GM11168 (cell line): ENCODE results near the gene KDM1A.
"Not testable (repeated sequence)": the region's sequence is repeated elsewhere in the genome, so short reads cannot be mapped to it uniquely, and the experiment has no call there.

Experiments
- in situ Hi-C: fragments of 300-500 bp; cut with MboI; formaldehyde crosslinking; loops from one replicate; pipeline ENCODE4 v1.12.0; 2022; ENCODE audit warnings: low sequenced_read_pairs; ENCODE audit not compliant: unreplicated experiment

Gene KDM1A

DNA sequence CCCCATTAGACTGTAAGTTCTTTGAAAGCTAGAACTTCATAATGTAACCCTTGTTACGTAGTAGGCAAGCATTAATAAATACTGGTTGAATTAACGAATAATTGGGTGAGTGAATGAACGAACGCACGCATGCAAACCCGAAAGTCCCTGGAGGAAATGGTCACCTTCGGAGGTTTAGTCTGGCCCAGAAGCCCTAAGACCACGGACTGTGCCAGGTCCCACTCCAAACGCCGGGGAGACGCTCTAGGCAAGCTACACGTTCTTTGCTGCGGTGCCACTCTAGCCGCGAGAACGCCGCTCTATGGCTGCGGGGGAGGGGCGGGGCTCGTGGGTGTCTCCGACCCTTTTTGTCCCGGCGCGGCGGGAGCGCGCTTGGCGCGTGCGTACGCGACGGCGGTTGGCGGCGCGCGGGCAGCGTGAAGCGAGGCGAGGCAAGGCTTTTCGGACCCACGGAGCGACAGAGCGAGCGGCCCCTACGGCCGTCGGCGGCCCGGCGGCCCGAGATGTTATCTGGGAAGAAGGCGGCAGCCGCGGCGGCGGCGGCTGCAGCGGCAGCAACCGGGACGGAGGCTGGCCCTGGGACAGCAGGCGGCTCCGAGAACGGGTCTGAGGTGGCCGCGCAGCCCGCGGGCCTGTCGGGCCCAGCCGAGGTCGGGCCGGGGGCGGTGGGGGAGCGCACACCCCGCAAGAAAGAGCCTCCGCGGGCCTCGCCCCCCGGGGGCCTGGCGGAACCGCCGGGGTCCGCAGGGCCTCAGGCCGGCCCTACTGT, at the start of gene KDM1A:
KDM1A (plus strand) TSS at position 375 of the 769 bp plus-strand sequence; CDS start at position 504, 129 bp downstream.
- in situ Hi-C loops = no loop called here

DNA sequence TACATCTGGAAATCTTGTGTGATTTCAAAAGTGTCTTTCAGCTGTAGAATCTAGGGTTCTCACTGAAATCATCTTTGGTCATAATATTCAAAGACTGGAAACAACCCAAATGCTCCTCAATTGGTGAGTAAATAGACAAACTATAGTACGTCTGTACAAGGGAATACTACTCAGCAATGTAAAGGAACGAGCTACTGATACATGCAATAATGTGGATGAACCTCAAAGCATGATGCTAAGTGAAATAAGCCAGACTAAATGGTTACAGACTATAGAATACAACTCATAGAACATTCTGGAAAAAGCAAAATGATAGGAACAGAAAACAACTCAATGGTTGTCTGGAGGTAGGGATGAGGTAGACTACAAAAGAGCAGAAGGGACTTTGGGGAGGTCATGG, 49.2 kb upstream of the KDM1A start:
- in situ Hi-C loops = loop anchor here (10.0 kb wide), 1 partner anchor 215 kb away; no protein-coding TSS in a partner anchor

DNA sequence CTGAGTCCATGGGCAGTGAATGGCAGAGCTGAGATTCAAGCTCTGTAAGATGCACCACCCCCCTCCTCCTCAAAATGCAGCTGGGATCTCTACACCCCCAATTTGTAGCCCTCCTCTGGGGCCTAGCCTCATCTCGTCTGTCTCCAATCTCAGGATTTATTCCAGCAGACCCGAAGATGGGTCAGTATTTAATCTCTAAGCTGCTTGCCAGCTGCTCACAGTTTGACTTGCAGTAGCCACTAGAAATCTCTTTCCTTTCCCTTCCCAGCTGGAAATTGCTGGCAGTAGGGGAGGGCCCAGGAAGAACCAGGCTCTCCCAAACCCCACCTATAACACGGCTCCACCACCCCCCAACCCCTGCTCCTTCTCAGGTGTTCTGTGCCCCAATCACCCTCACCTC, 48.1 kb upstream of the KDM1A start:
- in situ Hi-C loops = loop anchor here (10.0 kb wide), 1 partner anchor 214 kb away; no protein-coding TSS in a partner anchor

DNA sequence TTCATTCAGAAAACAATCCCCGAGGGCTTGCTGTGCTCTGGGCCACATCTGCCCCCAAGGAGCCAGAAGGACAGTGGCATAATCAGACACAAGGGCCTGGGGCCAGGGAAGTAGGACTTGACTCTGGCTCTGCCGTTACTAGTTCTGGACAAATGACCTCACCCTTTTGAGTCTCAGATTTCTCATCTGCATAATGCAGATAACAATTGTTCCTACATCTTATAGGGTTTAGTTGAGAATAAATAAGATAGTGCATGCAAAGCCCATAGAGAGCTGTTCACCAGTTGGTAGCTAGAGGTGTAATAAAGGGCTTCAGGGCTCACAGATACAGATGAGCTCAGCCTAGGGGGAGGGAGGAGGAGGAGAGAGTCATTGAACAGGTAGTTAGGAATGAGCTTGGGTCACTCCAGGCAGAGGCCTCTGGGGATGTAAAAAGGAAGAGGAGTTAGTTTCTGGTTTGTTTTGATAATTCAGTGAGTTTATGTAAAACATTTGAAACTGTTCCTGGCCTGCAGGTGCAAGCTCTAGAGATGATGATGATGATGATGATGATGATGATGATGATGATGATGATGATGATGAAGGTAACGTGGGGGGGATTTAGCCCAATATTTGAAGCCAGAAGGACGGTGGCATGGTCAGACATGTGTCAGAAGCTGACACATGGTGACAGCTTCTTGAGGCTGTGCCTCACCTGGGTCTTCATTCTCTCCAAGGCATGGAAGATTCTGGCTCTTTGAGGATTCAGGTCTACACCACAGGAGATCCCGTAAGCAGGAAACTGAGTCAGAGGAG, 47.5 kb upstream of the KDM1A start:
- in situ Hi-C loops = loop anchor here (10.0 kb wide), 1 partner anchor 213 kb away; no protein-coding TSS in a partner anchor

DNA sequence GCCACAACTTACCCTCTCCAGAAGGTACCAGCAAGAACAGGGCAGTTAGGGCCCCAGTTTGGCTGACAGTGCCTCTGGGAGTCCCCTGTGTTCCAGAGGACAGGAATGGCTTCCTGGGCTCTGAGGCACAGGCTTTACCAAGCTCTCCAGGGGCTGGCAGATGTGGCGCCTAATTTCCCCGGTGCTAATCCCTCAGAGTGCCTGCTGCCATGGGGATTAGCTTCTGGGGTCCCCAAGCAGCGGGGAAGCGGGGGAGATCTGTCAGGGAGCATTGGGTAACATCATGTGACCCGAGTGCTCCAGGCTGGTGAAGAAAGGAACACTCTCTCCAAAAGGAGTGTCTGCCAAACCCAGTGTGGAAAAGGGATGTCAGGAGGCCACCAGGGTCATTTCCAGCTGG, 46.5 kb upstream of the KDM1A start, which contains the start of gene LACTBL1:
LACTBL1 (minus strand) TSS at position 107 of the 400 bp plus-strand sequence. CDS start 550 bp downstream, outside the sequence.
- in situ Hi-C loops = loop anchor here (10.0 kb wide), 1 partner anchor 212 kb away; no protein-coding TSS in a partner anchor

DNA sequence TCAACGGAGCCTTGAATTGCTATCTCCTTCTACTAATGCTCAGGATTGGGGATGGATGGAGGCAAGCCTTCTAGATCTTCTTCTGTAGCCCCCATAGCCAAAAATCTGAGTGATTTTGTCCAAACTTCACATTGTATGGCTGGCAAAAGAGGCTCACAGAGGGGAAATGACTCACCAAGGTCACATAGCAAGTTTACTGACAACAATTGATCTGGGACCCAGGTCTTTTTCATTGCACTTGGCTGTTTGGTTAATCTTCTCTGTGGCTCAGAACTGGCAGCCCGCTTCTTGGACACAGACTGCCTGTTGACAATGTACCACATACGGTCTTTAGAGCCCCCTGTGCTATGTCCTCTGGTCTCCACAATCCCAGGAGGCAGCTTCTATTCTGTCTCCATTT, 43.6 kb upstream of the KDM1A start:
- in situ Hi-C loops = loop anchor here (5.0 to 10.0 kb wide), 2 partner anchors 97 to 209 kb away; no protein-coding TSS in a partner anchor

DNA sequence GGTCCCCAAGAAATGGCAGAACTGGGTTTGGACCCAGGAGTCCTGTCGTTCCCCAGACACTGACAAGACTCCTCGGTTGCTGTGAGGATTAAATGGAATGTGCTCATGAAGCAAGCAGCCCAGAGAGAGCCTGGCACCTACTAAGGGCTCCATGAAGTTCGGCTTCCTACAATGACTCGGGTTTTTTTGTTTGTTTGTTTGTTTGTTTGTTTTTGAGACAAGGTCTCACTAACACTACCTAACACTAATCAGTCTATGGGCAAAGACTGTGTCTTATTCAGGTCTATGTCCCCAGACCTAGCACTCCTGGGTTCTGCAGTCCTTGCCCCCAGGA, 43.2 kb upstream of the KDM1A start:
- in situ Hi-C loops = loop anchor here (5.0 to 10.0 kb wide), 2 partner anchors 96 to 209 kb away; no protein-coding TSS in a partner anchor

DNA sequence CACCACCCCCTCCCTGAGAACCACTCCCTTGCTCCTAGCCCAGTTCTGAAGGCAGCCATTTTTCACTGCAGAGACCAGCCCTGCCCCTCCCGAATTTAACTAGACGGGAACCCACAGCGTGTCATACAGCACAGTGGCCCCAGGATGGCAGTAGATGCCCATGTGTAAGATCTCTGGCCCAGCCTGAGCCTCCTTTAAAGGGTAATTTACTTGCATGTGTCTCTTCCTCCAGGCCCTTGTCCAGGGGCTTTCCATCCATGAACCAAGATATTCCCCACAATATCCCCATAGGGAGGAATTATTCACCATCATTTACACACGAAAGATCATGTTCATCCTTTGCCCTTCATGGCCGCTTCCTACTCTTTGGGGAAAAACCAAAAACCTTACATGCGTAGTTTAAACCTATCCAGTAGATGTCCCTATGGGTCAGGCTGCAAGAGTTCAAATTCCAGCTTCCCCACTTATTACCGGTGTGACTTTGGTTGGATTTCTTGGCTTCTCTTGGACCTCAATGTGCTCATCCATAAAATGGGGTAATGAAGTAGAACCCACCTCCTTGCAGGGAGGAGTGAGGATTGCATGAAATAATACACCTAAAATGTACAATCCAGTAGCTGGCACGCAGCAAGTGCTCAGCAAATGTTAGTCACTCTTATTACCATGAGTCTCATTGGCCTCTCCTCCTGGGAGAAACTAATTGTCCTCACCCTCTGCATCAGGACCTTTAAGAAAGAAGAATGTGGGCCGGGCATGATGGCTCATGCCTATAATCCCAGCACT, 42.6 kb upstream of the KDM1A start:
- in situ Hi-C loops = loop anchor here (5.0 to 10.0 kb wide), 2 partner anchors 96 to 208 kb away; no protein-coding TSS in a partner anchor

DNA sequence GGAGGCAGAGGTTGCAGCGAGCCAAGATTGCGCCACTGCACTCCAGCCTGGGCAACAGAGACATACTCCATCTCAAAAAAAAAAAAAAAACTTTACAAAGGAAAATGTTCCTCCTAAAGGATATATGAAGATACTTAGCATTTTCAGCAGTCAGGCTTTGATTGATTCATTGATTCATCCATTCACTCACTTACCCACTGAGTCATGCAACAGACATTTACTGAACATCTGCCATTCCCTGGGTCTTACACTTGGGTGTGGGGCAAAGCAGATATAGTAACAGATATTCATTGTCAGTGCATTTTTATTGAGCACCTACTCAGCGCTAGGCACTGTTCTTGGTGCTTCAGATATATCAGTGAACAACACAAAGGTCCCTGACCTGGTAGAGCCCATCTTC, 41.0 kb upstream of the KDM1A start:
- in situ Hi-C loops = loop anchor here (5.0 to 10.0 kb wide), 2 partner anchors 94 to 207 kb away; no protein-coding TSS in a partner anchor

DNA sequence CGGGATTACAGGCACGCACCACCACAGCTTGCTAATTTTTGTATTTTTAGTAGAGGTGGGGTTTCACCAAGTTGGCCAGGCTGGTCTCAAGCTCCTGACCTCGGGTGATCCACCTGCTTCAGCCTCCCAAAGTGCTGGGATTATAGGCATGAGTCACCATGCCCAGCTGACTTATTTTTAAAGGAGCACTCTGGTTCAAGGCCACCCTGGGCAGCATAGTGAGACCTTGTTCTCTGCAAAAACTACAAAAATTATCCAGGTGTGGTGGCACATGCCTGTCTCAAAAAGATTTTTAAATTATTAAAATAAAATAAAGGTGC, 38.8 kb upstream of the KDM1A start:
- in situ Hi-C loops = not testable (repeated sequence)

DNA sequence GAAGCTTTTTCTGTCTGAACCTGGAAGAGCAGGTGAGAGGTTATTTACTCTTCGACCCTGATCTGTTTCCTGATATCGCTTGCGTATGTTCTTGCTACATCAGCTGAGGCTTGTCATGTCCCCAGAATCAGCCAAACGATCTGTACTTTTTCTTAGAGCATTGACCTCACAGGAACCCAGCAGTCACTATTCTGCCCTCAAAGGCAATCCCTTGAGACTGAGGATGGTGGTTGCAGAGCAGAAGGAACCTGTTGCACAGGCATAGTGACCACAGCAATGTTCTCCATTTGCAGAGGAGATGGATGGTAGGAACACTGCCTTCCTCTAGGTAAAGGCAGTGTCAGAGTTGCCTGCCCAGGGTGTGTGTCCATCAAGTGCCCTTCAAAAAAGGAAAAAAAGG, 35.3 kb upstream of the KDM1A start:
- in situ Hi-C loops = no loop called here

DNA sequence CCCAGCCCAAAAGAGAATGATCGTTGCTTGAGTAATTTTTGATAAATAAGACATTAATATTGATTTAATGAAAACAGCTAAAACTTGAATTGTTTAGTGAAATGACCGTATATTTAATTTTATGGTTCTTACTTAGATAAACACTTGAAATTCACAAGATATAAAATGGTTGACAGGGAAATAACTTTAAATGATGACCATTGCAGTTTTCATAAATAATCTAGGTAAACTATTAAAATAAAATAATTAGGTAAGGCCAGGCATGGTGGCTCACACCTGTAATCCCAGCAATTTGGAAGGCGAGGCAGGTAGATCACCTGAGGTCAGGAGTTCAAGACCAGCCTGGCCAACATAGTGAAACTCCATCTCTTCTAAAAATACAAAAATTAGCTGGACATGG, 26.9 kb upstream of the KDM1A start:
- in situ Hi-C loops = not testable (repeated sequence)

DNA sequence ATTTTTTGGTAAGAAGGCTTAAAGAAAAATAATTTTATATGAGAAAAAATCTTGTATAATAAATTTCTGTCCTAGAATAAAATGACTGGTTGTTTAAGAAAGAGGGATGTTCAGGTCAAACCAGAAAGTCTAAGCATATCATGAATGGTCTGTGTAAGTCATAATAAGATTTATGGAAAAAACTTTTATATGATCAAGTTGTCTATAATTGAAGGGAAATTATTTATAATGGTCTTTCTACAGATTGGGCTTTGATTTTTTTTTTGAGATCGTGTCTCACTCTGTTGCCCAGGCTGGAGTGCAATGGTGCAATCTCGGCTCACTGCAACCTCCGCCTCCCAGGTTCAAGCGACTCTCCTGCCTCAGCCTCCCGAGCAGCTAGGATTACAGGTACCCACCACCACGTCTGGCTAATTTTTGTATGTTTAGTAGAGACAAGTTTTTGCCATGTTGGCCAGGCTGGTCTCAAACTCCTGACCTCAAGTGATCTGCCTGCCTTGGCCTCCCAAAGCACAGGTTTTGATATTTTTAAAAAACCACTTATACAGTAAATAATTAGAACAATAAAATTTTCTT, 26.0 kb upstream of the KDM1A start:
- in situ Hi-C loops = not testable (repeated sequence)

DNA sequence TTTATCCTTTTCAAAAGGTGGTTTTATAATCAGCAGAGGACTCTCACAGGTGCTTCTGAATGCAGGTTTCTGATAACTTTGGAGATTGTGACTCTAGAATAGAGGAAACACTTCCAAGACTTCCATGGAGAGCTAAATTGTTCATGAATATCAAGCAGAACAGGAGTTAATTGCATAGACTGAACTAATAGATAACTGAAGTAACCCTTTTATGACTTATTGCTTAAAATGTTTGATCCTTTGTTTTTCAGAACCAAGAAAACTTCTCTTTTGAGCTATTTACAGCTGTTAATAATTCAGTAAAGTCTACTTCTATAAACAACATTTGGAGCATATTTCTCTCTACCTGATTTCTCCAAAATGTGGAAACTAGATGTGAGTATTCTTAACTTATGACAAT, 23.5 kb upstream of the KDM1A start:
- in situ Hi-C loops = no loop called here

DNA sequence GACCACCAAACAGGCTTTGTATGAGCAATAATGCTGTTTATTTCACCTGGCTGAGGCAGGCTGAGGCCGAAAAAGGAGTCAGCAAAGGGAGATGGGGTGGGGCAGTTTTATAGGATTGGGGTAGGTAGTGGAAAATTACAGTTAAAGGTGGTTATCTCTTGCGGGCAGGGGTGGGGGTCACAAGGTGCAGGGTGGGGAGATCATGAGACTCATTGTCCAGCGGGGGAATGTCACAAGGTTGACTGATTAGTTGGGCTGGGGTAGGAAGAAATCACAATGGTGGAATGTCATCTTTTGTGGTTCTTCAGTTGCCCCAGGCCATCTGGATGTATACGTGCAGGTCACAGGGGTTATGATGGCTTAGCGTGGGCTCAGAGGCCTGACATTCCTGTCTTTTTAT, 21.7 kb upstream of the KDM1A start:
- in situ Hi-C loops = not testable (repeated sequence)

DNA sequence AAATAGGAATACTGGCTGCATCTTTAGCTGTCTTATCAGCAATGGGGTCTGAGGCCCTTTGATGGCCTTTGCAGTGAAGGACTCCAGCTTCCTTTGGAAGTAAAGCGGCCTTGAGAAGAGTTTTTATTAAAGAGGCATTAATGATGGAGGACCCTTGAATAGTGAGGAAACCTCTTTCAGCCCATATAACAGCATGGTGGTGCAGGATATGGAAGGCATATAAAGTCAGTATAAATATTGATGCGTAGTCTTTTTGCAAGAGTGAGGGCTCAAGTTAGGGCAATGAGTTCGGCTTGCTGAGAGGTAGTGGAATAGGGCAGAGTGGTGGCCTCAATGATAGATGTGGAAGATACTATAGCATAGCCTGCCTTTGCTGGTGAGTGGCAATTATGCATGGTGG, 19.1 kb upstream of the KDM1A start:
- in situ Hi-C loops = not testable (repeated sequence)

DNA sequence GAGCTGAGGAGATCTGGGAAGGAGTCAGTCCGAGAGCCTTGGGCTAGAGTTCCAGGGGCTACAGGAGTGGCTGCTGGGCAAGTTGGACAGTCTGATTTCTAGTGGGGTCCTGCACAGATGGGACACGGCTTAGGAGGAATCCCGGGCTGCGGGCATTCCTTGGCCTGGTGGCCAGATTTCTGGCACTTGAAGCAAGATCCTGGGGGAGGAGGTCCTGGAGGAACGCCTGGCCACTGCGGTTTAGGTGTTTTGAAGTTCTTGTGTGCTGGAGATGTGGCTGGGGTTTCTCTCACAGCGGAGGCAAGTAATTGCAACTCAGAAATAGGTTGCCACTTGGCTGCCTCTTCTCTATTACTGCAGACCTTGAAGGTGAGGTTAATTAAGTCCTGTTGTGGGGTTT, 17.1 kb upstream of the KDM1A start:
- in situ Hi-C loops = not testable (repeated sequence)

DNA sequence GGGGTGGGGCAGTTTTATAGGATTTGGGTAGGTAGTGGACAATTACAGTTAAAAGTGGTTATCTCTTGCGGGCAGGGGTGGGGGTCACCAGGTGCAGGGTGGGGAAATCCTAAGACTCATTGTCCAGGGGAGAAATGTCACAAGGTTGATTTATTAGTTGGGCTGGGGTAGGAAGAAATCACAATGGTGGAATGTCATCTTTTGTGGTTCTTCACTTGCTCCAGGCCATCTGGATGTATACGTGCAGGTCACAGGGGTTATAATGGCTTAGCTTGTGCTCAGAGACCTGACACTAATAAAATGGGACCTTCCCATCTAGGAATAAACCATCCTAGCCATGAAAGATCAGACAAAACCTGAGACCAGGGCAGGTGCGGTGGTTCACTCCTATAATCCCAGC, 15.2 kb upstream of the KDM1A start:
- in situ Hi-C loops = no loop called here

DNA sequence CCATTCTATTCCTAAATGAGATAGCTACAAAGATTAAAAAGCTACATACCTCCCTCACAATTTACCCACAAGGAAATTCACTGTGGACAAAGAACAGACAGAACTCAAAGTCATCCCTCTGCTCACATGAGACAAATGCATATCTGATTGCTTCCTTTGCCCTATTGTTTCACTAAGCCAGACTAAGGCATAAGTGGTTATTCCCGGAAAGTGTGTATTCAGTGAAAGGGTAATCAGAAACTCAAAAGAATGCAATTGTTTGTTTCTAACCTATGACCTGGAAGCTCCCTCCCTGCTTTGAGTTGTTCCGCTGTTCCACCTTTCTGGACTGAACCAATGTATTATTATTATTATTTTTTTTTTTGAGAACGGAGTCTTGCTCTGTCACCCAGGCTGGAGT, 14.5 kb upstream of the KDM1A start:
- in situ Hi-C loops = not testable (repeated sequence)

DNA sequence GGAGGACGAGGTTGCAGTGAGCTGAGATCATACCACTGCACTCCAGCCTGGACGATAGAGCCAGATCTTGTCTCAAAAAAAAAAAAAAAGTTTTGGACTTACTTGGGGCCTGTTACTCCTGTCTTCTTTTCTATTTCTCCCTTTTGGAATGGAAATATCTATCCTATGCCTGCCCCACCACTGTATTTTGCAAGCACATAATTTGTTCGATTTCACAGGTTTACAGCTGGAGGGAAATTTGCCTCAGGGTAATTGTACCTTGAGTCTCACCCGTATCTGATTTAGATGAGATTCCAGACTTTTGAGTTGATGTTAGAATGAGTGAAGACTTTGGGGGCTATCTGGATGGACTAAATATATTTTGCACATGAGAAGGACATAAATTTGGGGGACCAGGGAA, 12.2 kb upstream of the KDM1A start:
- in situ Hi-C loops = no loop called here
